A673 (cell line): ENCODE data around the gene PRRT4.

ENCODE experiments used
- EZH2 ChIP-seq: fragments of 200-600 bp; sonication (generic); IDR thresholded peaks from 2 replicates; pipeline ENCODE4 v1.6.1; 2017; ENCODE audit warnings: borderline replicate concordance, low read depth, mild to moderate bottlenecking, mixed read lengths, antibody characterized with exemption, low read length; ENCODE audit not compliant: poor library complexity, severe bottlenecking
- TF ChIP-seq, protein P1 (sequence below): fragments of 300-800, 200-600 bp; sonication (generic); conservative IDR thresholded peaks from 2 replicates; pipeline ENCODE4 v1.5.1; 2017; ENCODE audit warnings: low read depth, mild to moderate bottlenecking, antibody characterized with exemption, low read length, moderate library complexity, mixed read lengths

DNA sequence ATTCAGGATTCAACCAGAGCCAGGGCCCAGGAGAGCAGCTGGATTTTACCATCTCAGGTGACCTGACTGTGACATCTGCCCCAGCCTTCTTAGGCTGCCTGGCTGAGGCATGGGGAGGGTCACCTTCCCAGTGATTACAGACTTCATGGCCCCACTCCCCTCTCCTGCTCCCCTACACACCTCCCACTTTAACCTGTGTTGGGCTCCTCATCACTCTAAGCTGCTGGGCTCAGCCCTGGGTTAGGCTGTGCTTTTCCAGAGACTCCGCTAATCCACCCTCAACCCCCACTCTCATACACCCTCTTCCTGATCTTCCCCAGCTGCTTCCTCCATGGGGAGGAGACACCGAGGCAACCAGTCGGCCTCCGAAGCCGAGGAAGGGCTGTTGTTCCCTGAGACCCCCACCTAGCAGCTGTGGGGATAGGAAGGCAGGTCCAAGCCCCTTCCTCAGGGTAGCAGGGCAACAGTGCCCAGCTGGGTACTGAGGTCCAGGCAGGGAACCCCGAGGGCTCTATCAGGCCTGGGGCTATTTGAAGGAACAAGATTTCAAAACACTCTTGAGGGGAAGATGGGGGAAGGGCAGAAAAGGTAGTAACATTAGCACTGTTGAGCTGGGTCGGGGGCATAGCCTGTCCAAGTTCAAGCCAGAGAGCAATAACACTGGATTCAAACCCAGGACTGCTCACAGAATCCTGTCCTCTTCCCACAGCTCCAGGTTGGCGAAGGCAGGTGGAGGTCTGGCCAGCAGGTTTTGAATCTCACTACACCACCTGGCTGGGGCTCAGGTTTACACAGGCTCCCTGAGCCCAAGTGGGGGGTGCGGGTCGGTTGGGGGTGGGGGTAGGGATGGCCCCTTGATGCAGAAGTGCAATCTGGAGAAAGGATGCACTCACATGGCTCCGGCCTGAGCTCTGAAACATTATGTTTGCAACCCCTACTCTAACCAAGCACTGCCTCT, 46.5 kb upstream of the PRRT4 start:
- TF ChIP-seq, protein P1, sequence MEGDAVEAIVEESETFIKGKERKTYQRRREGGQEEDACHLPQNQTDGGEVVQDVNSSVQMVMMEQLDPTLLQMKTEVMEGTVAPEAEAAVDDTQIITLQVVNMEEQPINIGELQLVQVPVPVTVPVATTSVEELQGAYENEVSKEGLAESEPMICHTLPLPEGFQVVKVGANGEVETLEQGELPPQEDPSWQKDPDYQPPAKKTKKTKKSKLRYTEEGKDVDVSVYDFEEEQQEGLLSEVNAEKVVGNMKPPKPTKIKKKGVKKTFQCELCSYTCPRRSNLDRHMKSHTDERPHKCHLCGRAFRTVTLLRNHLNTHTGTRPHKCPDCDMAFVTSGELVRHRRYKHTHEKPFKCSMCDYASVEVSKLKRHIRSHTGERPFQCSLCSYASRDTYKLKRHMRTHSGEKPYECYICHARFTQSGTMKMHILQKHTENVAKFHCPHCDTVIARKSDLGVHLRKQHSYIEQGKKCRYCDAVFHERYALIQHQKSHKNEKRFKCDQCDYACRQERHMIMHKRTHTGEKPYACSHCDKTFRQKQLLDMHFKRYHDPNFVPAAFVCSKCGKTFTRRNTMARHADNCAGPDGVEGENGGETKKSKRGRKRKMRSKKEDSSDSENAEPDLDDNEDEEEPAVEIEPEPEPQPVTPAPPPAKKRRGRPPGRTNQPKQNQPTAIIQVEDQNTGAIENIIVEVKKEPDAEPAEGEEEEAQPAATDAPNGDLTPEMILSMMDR, result no peak
- no peak for TF ChIP-seq EZH2
